ENCODE data around the gene PHAF1. TPM values are rescaled to one million over a fixed set of nuclear protein-coding genes. Genes with fewer than 3 reads are reported as not detected.

The PHAF1 gene
- total and polyA plus RNA-seq, 10 donors = 5.5 to 44.0 (median 18.4) TPM

GRCh38 chr16:67098599-67098998, 11.1 kb upstream of the PHAF1 start:
- 90 to 94% (median 92%) methylated on average over 2 of the region's 2 CpGs for WGBS, 5 donors
- no peaks in the 10 kb centered on the region for H3K4me1 ChIP-seq
- TF ChIP-seq POLR2A (IDR thresholded peaks at IDR 0.05) (no peak), CTCF (IDR thresholded peaks at IDR 0.05 in 8 of 11, conservative IDR thresholded peaks at IDR 0.05 in 3 of 11) (no peak), POLR2AphosphoS5 (IDR thresholded peaks at IDR 0.05) (no peak)
- no peaks in the 10 kb centered on the region for H3K27me3 ChIP-seq (replicated peaks in 1 of 7)
- H3K4me3 ChIP-seq = no peak overlapping the region
- peaks cover 0 to 66% (median 14%) of the 10 kb centered on the region in 6 donors for H3K36me3 ChIP-seq
- intact Hi-C loops (cut with DNase I; ENCODE audit: low total_unique reads) = no loop called here
- DNase-seq = no peak
- no peaks in the 10 kb centered on the region for H3K9me3 ChIP-seq
- no peak overlapping the region for H3K27ac ChIP-seq

- intact Hi-C loops (cut with DNase I; ENCODE audit: low total_unique reads) = no loop called here
- Histone ChIP-seq H3K36me3 (peaks cover 0 to 46% (median 13%) of the 10 kb centered on the region in 6 donors), H3K27ac (no peak overlapping the region), H3K4me1 (peaks cover 0 to 21% (median 15%) of the 10 kb centered on the region in 6 donors), H3K4me3 (no peak overlapping the region), H3K9me3 (no peaks in the 10 kb centered on the region), H3K27me3 (replicated peaks in 1 of 7) (no peaks in the 10 kb centered on the region)
- WGBS, 5 donors = 91 to 100% (median 95%) methylated on average over 1 of the region's 1 CpG
- no peak for TF ChIP-seq POLR2A (IDR thresholded peaks at IDR 0.05)
- peak in 2 of 11 experiments; percentile 6 to 14 for TF ChIP-seq CTCF (IDR thresholded peaks at IDR 0.05 in 8 of 11, conservative IDR thresholded peaks at IDR 0.05 in 3 of 11)
- DNase-seq = no peak
Observed at GRCh38 chr16:67100569-67101310, 9.0 kb upstream of the PHAF1 start.

- intact Hi-C loops (cut with DNase I; ENCODE audit: low total_unique reads) = no loop called here
- H3K27ac ChIP-seq = no peak overlapping the region
- 77 to 92% (median 85%) methylated on average over 4 of the region's 4 CpGs for WGBS, 5 donors
Observed at GRCh38 chr16:67101311-67102082, 8.2 kb upstream of the PHAF1 start.

More at GRCh38 chr16:67101311-67102082, 8.2 kb upstream of the PHAF1 start:
- peaks cover 0 to 45% (median 13%) of the 10 kb centered on the region in 6 donors for H3K36me3 ChIP-seq
- TF ChIP-seq CTCF (IDR thresholded peaks at IDR 0.05 in 8 of 11, conservative IDR thresholded peaks at IDR 0.05 in 3 of 11) (peak in 1 of 11 experiments; percentile 1), POLR2AphosphoS5 (IDR thresholded peaks at IDR 0.05) (no peak), POLR2A (IDR thresholded peaks at IDR 0.05) (no peak)
- no peak for DNase-seq
- H3K27me3 ChIP-seq (replicated peaks in 1 of 7) = no peaks in the 10 kb centered on the region
- no peaks in the 10 kb centered on the region for H3K9me3 ChIP-seq
- H3K4me3 ChIP-seq = no peak overlapping the region
- H3K4me1 ChIP-seq = peaks cover 0 to 26% (median 17%) of the 10 kb centered on the region in 6 donors
